Right lobe of liver (tissue), 4 donors: ENCODE data around the gene HSPG2.

Experiments used
- POLR2A ChIP-seq: fragments of 450-650 bp; IDR thresholded peaks from one replicate; pipeline ENCODE4 v1.6.1; 2017; ENCODE audit warnings: antibody characterized with exemption, mild to moderate bottlenecking
- TF ChIP-seq, protein P1 (sequence below), 4 donors: fragments of 200-600 bp in 3 of 4; fragments of 450-650 bp in 1 of 4; IDR thresholded peaks; one replicate each; pipeline versions ENCODE4 v1.5.1 to v1.8.0; 2016 to 2022; ENCODE audit warnings: antibody characterized with exemption in 4 of 4, mild to moderate bottlenecking in 2 of 4
- donor health status: DM: no; HTN: no; CAD: no.
- donor health status: DM: no; HTN: no; CAD: no.
- donor health status: DM: no; HTN: yes; CAD: no.

GRCh38 chr1:21899987-21900386 is 37.1 kb downstream of the HSPG2 start:
- TF ChIP-seq, protein P1, sequence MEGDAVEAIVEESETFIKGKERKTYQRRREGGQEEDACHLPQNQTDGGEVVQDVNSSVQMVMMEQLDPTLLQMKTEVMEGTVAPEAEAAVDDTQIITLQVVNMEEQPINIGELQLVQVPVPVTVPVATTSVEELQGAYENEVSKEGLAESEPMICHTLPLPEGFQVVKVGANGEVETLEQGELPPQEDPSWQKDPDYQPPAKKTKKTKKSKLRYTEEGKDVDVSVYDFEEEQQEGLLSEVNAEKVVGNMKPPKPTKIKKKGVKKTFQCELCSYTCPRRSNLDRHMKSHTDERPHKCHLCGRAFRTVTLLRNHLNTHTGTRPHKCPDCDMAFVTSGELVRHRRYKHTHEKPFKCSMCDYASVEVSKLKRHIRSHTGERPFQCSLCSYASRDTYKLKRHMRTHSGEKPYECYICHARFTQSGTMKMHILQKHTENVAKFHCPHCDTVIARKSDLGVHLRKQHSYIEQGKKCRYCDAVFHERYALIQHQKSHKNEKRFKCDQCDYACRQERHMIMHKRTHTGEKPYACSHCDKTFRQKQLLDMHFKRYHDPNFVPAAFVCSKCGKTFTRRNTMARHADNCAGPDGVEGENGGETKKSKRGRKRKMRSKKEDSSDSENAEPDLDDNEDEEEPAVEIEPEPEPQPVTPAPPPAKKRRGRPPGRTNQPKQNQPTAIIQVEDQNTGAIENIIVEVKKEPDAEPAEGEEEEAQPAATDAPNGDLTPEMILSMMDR (IDR thresholded peaks at IDR 0.05) = no peak
- no peak for TF ChIP-seq POLR2A
